GM21381 (cell line): ENCODE measurements around the gene DZIP1.

Experiments
- ATAC-seq: cut with Tn5 transposase; IDR thresholded peaks from one replicate; pipeline ENCODE4 v1.9.1; 2021; ENCODE audit warnings: mild to moderate bottlenecking, moderate library complexity; ENCODE audit not compliant: unreplicated experiment

DZIP1 gene

DNA sequence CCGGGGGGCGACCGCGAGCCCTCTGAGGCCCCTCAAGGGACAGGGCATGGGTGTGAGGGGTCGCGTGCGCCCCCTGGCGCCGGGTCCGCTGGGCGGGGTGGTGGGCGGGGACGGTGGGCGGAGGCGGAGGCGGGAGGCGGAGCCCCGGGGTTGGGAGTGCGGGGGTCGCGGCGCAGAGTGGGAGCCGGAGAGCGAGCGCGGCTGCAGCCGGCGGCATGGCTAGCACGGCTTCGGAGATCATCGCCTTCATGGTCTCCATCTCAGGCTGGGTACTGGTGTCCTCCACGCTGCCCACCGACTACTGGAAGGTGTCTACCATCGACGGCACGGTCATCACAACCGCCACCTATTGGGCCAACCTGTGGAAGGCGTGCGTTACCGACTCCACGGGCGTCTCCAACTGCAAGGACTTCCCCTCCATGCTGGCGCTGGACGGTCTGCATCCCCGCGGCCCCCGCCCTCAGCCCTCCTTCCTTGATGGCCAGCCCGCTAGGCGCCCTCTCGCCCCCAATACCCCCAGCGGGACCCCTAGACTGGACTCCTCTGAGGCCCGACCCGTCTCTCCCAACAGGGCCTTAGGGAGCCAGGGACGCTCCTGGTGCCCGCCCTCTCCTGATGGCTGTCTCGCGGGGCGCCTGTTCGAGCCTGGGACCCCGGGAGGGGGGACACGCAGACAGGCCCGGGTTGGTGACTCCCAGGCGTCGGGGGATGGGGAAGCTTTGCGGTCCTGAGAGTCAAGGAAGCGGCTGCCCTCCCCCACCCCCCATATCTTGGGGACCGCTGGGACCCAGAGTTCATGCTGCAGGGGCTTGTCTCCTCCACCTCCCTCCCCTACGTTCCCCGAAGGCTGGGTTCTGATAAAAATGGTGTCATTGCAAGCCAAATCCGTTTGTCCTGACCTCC lies 91.7 kb downstream of the DZIP1 start, which contains the start of gene CLDN10:
CLDN10 (plus strand) TSS at position 182 of the 903 bp plus-strand sequence; CDS start at position 216, 34 bp downstream.
- ATAC-seq: no peak

DNA sequence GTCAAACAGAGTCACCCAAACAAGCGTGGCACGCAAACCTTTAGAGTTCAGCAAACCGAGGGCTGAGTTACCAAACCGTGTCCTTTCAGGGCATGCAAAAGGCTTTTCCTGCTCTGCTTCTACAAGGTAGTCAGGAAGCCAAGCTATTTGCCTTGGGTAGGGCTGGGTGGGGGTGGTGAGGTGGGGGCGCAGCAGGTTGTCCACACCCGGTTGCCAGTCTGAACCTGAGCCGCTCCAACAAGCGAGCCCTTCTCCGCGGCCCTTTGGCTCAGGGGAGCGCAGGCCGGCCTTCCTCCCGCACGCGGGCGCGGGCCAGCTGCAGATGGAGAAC lies 92.3 kb downstream of the DZIP1 start:
- no peak for ATAC-seq

DNA sequence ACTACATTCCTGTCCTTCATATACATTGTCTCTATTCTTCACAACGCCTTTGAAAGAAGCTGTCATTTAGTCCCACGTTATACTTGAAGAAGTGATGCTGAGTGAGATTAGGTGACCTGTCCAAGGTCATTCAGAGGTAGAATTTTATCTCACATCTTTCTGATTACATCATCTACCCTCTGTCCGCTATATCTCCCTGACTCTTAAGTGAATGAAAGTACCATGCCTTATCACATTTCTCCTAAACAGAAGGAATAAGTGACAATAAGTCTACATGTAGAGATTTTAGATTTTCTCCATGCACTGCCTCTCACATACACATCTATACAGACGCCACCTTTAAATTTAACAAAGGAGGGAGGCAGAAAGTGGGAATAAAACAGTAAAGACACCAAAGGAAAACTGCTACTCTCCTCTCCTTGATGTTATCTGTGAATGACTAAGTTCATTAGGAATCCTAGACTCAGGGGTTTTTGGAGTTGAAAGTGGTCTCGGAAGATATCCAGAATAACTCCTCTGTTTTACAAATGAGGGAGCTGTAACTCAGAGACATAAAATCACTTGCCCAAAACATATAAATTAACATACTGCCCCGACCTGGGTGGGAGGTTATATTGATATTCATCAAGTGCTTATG lies 96.9 kb downstream of the DZIP1 start:
- ATAC-seq: no peak

DNA sequence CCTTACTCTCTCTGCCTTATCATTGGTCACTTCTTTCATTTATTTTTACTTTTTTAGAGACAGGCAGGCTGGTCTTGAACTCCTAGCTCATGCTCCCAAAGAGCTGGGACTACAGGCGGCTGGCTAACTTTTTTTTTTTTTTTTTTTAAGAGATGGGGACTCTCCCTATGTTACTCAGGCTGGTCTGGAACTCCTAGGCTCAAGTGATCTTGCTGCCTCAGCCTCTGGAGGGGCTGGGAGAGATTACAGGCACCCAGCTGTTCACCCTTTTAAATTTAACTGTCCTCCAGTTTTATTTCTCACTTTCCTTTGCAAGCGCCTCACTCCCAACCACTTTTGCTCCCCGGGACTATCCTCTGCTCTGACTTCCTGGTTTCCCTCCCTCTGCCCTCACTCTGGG lies 97.6 kb downstream of the DZIP1 start:
- no peak for ATAC-seq

DNA sequence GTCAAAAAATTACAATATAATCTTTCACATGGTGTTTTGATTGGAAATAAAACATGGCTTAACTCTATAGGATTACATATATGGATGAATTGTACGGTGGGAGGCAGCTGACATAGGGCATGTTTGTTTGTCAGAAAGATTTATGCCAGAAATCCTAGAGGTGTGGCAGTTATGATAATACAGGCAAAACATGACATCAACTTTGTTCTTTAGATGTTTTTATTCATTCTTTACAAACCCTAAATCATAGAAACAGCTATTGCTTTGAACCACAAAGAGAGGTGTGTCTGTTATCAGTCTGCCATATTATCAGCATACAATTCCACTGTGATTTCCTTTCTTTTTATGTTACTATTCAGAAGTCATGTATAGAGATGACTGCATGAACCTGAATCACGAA lies 100.2 kb downstream of the DZIP1 start:
- no peak for ATAC-seq

DNA sequence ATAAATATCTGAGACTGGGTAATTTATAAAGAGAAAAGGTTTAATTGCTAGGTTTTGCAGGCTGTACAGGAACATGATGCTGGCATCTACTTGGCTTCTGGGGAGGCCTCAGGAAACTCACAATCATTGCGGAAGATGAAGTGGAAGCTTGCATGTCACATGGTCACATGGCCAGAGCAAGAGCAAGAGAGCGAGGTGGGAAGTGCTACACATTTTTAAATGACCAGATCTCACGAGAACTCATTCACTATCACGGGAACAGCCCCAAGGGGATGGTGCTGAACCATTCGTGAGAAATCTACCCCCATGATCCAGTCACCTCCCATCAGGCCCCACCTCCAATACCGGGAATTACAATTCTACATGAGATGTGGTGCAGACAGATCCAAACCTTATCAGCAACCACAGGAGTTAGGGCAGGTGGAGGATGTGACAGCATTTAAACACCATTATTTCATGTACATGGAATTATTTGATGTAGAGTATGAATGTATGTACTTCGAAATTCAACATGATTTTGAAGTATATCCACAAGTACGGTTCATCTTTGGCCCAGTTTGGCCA lies 102.5 kb downstream of the DZIP1 start:
- ATAC-seq: no peak

DNA sequence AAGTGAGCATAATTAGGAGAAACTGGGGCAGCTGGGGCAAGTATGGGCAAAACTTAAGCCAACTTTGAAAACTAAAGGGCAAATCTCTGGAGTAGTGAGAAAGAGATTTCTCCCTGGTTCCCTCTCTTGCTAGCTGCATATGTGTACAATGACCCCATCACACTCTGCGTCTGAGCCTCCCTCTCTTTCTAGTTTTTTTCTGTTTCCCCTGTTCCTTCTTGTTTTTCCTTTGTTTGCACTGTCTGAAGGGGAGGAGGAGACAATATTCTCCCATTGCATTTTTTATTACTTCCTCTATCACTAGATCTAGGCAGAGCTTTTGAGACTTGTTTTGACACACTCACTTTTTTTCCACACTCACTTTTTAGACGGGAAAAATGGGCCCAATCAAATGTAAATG lies 103.2 kb downstream of the DZIP1 start:
- ATAC-seq: no peak

DNA sequence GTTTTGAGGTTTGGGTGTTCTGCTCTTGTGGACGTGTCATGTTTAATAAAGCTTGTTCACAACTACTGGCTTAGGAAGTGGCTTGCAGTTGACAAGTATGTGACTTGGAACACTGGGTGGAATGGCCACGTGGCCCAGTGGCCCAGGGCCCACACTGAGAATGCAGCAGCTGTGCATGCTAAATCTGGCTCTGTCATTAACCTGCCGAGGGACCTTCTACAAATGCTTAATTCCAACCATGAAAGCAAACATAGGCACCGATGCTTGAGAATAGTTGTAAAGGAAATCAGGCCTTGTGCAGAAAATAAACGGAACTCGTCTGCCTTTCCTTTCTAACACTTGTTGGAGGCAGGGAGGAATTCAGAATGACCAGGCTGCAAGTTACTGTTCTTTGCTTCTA lies 103.6 kb downstream of the DZIP1 start:
- ATAC-seq: no peak

DNA sequence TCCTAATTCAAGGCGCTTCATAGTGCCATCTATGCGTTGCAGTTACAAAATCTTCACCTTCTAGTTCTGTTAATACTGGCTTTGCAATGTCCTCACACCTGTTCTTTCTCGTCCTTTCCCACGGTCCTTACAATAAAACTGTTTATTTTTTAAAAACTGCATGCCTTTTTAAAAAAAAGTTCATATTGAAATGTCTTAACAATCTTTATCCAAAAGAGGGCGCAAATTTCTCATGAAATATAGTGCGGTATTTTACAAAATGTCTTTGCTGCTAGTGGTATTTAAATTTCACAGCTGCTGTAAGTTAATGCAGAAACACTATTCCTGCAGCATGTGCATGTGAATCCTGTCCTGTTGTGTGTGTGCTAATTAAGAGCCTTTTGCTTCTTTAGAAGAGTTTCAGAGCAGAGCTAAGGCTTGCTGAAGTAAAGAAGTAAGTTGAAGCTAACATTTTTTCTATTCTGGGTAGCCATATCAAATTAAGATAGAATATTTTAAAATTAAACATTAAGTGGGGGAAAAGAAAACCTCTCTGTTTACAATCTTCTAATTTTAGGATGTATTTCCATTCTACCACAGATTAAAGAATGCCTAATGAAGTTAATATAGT lies 107.8 kb downstream of the DZIP1 start:
- no peak for ATAC-seq

DNA sequence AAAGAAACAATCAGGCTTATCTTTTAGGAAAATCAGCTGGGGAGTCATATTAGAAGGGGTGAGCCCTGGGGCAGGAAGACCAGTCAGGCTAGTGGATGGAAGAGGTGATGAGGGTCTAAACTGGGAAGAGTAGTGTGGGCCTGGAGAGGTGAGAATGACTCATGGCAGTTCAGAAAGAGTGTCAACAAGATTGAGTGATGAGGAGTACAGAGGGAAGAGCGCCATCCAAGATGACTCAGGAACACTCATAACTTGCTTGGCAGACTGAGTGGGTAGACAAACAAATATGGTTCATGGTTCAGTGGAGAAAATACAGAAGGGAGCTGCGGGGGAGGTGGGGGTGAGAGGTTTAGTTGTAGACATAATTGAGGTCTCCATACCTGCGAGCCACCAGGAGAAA lies 109.3 kb downstream of the DZIP1 start:
- ATAC-seq: no peak

DNA sequence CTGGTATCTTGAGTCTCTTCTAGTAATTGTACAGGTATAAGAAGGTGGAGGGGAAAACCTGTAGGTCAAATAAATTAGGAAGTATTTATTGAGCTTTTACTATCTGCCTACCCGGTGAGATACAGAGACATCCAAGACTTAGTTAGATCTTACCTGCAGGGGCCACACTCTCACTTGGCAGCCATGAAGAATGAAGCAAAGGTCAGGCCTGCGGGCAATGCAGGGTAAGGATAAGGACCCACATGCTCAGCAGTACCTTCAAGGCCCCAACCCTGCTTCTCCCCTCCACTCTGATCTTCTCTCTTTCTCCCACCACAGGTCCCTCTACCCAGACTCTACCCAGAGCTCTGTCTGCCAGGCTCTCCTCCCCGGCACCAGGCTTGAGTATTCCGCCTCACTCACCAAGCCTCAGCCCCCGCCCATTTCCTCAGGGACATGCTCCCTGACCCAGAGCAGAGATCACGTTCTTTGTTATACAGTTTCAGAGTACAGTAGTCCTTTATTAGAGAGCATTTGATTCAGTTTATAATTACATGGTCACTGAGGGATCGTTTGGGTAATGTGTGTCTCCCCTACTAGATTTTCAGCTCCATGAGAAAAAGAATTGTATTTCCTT lies 110.9 kb downstream of the DZIP1 start:
- ATAC-seq: no peak

DNA sequence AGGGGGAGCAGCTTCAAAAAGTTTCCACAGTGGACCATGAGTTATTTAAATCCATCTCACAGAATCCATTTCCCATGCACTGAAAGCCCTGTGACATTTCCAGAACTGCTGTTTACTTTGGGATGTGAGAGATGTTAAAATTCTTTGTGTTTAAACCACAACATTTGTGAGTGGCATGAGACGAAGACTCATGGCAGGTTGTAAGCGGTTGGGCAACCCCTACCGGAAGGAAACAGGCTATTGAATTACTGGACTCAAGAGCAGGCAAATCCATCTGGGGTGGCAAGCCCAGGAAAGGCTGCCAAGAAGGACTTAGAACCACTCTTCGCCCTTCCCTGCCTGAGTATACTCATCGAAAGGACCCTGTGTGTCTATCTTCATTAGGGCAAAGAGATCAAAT lies 114.3 kb downstream of the DZIP1 start:
- ATAC-seq: no peak
